Sigmoid colon (tissue), 7 donors: ENCODE measurements around the gene NRG2. TPM values are rescaled to one million over a fixed set of nuclear protein-coding genes. Genes with fewer than 3 reads are reported as not detected.

Experiments
- DNase-seq: peaks from one replicate; pipeline ENCODE4 v3.0.0-alpha.2; 2019
- H3K27ac ChIP-seq, 4 donors: fragments of 200-600 bp; sonication (generic); one replicate each; pipeline ENCODE4 v1.5.1; 2016 to 2019; ENCODE audit warnings: mild to moderate bottlenecking in 1 of 4
- H3K27me3 ChIP-seq, 3 donors: fragments of 200-600 bp; sonication (generic); one replicate each; pipeline ENCODE4 v1.5.1; 2019; ENCODE audit warnings: mild to moderate bottlenecking in 1 of 3
- H3K36me3 ChIP-seq, 4 donors: fragments of 200-600 bp; sonication (generic); one replicate each; pipeline ENCODE4 v1.5.1; 2016 to 2019
- H3K4me1 ChIP-seq, 4 donors: fragments of 200-600 bp; sonication (generic); one replicate each; pipeline ENCODE4 v1.5.1; 2017 to 2019
- H3K4me3 ChIP-seq, 4 donors: fragments of 200-600 bp; sonication (generic); one replicate each; pipeline ENCODE4 v1.5.1; 2017 to 2019; ENCODE audit warnings: mild to moderate bottlenecking in 2 of 4, moderate library complexity in 1 of 4
- H3K9me3 ChIP-seq, 4 donors: fragments of 200-600 bp in 3 of 4; sonication (generic) in 3 of 4; one replicate each; pipeline versions ENCODE4 v1.5.1 to v1.6.1; 2013 to 2019
- EP300 ChIP-seq, 4 donors: sonication (generic); formaldehyde crosslinking; IDR thresholded peaks; one replicate each; pipeline ENCODE4 v1.6.1; 2017; ENCODE audit warnings: antibody characterized with exemption in 4 of 4
- POLR2A ChIP-seq, 2 donors: fragments of 450-650 bp; IDR thresholded peaks; one replicate each; pipeline ENCODE4 v1.6.1; 2016; ENCODE audit warnings: antibody characterized with exemption in 2 of 2, mild to moderate bottlenecking in 2 of 2, moderate library complexity in 2 of 2
- POLR2AphosphoS5 ChIP-seq, 4 donors: sonication (generic); formaldehyde crosslinking; IDR thresholded peaks; one replicate each; pipeline ENCODE4 v1.6.1; 2017; ENCODE audit warnings: antibody characterized with exemption in 4 of 4
- WGBS, 2 donors: extraction: QIAGEN DNeasy Blood & Tissue Kit; methylation state at CpG; one replicate each; pipeline ENCODE4 v1.1.7; 2013; 5-methylcytosine and 5-hydroxymethylcytosine counted together
- intact Hi-C: fragments of 100-400 bp; cut with DNase I; formaldehyde crosslinking; loops from one replicate; pipeline ENCODE4 v1.15.1; 2023
- polyA plus RNA-seq, 3 donors: library from polyadenylated mRNA; stranded (reverse); fragments of 200-250 nt; gene quantifications; one replicate each; pipeline ENCODE4 v1.2.3, GENCODE V29; 2013
- total RNA-seq, 4 donors: library from RNA; depleted of rRNA; stranded (reverse); fragments of >200 nt; gene quantifications; one replicate each; pipeline ENCODE4 v1.1.0, GENCODE V29; 2016
- TF ChIP-seq, protein P1 (sequence below), 4 experiments: fragments of 450-650 bp in 3 of 4; fragments of 200-600 bp in 1 of 4; IDR thresholded peaks; one replicate each; pipeline ENCODE4 v1.5.1; 2016 to 2019; ENCODE audit warnings: antibody characterized with exemption in 4 of 4, mild to moderate bottlenecking in 3 of 4, moderate library complexity in 2 of 4
- donor health status: healthy with polysubstance abuse.
- donor health status: Bipolar disorder and iron deficiency.
- donor health status: healthy.

The NRG2 gene
- total and polyA plus RNA-seq, 7 donors = 0.80 to 11.9 (median 4.8) TPM; not detected in 2

DNA sequence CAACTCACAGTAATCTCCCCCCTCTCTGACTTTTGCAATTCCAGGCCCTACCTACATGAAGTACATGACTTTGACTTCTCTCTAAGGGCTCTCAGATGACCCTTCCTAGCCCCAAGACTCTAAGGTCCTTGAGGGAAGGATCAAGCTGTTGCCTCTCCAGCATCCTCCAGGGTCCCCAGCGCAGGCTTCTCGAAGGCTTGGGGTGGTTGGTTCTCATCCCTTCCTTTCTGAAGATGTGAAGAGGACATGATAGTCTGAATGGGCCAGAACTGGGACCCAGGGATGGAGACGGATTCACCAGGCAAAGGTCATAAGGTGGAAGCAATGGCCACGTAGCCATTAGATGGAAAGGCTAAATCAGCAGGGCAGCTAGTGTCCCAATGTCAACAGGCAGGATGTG, 86.8 kb downstream of the NRG2 start:
- 84 to 85% methylated on average over 4 of the region's 4 CpGs for WGBS, 2 donors
- no peak for TF ChIP-seq EP300 (IDR thresholded peaks at IDR 0.05)
- TF ChIP-seq POLR2AphosphoS5 (IDR thresholded peaks at IDR 0.05) = no peak
- TF ChIP-seq POLR2A (IDR thresholded peaks at IDR 0.05) = no peak
- TF ChIP-seq, protein P1, sequence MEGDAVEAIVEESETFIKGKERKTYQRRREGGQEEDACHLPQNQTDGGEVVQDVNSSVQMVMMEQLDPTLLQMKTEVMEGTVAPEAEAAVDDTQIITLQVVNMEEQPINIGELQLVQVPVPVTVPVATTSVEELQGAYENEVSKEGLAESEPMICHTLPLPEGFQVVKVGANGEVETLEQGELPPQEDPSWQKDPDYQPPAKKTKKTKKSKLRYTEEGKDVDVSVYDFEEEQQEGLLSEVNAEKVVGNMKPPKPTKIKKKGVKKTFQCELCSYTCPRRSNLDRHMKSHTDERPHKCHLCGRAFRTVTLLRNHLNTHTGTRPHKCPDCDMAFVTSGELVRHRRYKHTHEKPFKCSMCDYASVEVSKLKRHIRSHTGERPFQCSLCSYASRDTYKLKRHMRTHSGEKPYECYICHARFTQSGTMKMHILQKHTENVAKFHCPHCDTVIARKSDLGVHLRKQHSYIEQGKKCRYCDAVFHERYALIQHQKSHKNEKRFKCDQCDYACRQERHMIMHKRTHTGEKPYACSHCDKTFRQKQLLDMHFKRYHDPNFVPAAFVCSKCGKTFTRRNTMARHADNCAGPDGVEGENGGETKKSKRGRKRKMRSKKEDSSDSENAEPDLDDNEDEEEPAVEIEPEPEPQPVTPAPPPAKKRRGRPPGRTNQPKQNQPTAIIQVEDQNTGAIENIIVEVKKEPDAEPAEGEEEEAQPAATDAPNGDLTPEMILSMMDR (IDR thresholded peaks at IDR 0.05) = no peak

DNA sequence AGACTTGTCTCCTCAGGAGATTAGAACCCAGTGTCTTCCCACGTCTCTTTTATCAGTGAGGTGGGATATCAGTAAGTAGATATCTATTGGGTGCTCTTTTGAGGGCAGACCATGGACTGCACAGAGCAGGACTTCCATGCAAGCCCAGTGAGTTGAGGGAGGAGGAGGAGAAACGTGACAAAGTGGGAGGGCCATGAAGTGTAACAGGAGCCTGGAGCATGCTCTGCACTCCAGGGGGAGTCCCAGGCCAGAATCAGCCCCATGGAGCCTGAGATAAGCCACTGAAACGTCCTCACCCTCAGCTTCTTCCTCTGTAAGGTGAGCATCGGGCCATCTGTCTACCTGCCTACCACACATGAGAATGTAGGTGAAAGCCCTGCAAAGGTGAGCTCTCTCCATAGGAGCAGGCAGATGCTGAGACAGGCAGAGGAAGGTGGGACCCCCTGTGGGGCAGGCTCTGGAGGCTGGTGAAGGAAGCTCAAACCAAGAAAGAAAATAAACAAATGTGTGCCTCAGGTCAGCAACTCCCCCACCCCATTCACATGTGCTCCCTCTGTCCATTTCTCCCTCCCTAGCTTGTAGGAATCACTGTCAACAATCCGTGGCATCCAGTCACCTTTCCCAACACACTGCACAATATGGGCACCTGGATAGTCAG, 87.4 kb downstream of the NRG2 start:
- no peak overlapping the region for H3K4me3 ChIP-seq
- peaks cover 0 to 12% (median 0%) of the 10 kb centered on the region in 4 donors for H3K4me1 ChIP-seq
- no peak for DNase-seq
- H3K36me3 ChIP-seq = no peaks in the 10 kb centered on the region
- no peak overlapping the region for H3K27ac ChIP-seq
- intact Hi-C loops = no loop called here
- 39 to 43% methylated on average over 5 of the region's 5 CpGs for WGBS, 2 donors
- TF ChIP-seq POLR2A (IDR thresholded peaks at IDR 0.05) (no peak), EP300 (IDR thresholded peaks at IDR 0.05) (no peak), POLR2AphosphoS5 (IDR thresholded peaks at IDR 0.05) (no peak)
- TF ChIP-seq, protein P1 (IDR thresholded peaks at IDR 0.05) = no peak
- H3K9me3 ChIP-seq = no peaks in the 10 kb centered on the region
- H3K27me3 ChIP-seq = no peaks in the 10 kb centered on the region

More for the DNA sequence above, 86.8 kb downstream of the NRG2 start:
- no peak for DNase-seq
- Histone ChIP-seq H3K9me3 (no peaks in the 10 kb centered on the region), H3K27me3 (no peaks in the 10 kb centered on the region), H3K36me3 (no peaks in the 10 kb centered on the region), H3K4me3 (no peak overlapping the region), H3K27ac (no peak overlapping the region), H3K4me1 (peaks cover 0 to 8% (median 0%) of the 10 kb centered on the region in 4 donors)
- intact Hi-C loops = no loop called here

DNA sequence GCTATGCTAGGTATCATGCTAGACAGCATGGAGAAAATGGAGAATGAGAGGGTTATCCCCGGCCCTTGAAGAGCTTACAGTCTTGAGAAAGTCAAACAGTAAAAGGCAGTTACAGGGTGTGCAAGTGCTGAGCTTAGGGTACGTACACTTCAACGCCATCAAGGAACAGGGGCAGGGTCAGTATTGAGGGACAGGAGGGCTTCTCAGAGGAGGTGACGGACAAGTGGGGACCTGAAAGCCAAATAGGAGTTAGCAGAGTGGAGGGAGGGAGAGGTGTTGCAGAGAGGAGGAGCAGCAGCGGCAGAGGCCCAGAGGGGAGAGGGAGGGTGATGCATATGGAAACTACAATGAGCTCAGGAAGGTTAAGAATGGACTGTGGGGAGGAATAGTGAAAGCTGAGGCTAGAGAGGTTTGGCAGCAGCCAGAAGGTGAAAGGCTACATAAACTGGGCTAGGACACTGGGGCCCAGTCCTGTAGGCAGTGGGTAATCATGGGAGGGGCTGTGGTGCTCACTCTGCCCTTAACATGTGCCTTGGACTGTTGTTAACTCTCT, 88.0 kb downstream of the NRG2 start:
- intact Hi-C loops = no loop called here
- Histone ChIP-seq H3K27ac (no peak overlapping the region), H3K27me3 (no peaks in the 10 kb centered on the region), H3K9me3 (no peaks in the 10 kb centered on the region), H3K4me1 (peaks cover 0 to 12% (median 0%) of the 10 kb centered on the region in 4 donors), H3K36me3 (no peaks in the 10 kb centered on the region), H3K4me3 (no peak overlapping the region)
- no peak for DNase-seq
- 80 to 82% methylated on average over 5 of the region's 5 CpGs for WGBS, 2 donors
- no peak for TF ChIP-seq POLR2A (IDR thresholded peaks at IDR 0.05)
- TF ChIP-seq POLR2AphosphoS5 (IDR thresholded peaks at IDR 0.05) = no peak
- TF ChIP-seq EP300 (IDR thresholded peaks at IDR 0.05) = no peak
- TF ChIP-seq, protein P1 (IDR thresholded peaks at IDR 0.05) = no peak

DNA sequence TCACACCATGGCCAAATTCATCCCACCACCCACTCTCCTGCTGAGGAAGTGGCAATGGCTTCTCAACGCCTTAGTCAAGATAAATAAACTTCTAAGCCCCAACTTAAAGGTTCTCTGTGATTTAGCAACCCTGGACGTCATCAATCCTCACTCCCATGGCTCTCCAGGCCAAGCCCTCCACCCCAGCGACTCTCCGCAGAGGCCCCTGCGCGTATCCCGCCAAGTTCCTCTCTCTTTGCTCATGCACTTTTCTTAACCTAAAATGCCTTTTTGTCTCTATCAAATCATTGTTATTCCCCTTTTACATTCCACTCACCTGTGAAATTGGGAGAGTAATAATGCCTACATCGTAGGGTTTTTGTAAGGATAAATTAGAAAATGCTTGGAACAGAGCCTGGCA, 88.6 kb downstream of the NRG2 start:
- TF ChIP-seq POLR2A (IDR thresholded peaks at IDR 0.05) (no peak), POLR2AphosphoS5 (IDR thresholded peaks at IDR 0.05) (no peak), EP300 (IDR thresholded peaks at IDR 0.05) (no peak)
- TF ChIP-seq, protein P1 (IDR thresholded peaks at IDR 0.05) = no peak
- 80 to 82% methylated on average over 8 of the region's 8 CpGs for WGBS, 2 donors
- intact Hi-C loops = no loop called here

More for the DNA sequence above, 88.6 kb downstream of the NRG2 start:
- Histone ChIP-seq H3K27me3 (no peaks in the 10 kb centered on the region), H3K9me3 (no peaks in the 10 kb centered on the region), H3K4me1 (peaks cover 0 to 12% (median 0%) of the 10 kb centered on the region in 4 donors), H3K36me3 (no peaks in the 10 kb centered on the region), H3K4me3 (no peak overlapping the region), H3K27ac (no peak overlapping the region)
- DNase-seq = no peak
